Mammary epithelial cell (primary cell): ENCODE measurements around the gene MRM3.

ENCODE experiments used
- CTCF ChIP-seq, 2 donors: IDR thresholded peaks in 1 of 2; conservative IDR thresholded peaks in 1 of 2; 2 replicates each; pipeline ENCODE4 v1.5.1; 2011 to 2012; ENCODE audit warnings: inconsistent platforms in 2 of 2, low read length in 2 of 2, mild to moderate bottlenecking in 2 of 2, control low read depth in 1 of 2, low read depth in 1 of 2; ENCODE audit not compliant: insufficient read depth in 1 of 2; ENCODE audit errors: extremely low read depth in 1 of 2
- EZH2 ChIP-seq: IDR thresholded peaks from 2 replicates; pipeline ENCODE4 v1.6.1; 2012; ENCODE audit warnings: low read length, inconsistent platforms, borderline replicate concordance

GRCh38 chr17:796609-797008, 14.5 kb downstream of the MRM3 start:
- TF ChIP-seq EZH2: no peak
- TF ChIP-seq CTCF (conservative IDR thresholded peaks at IDR 0.05 in 1 of 2, IDR thresholded peaks at IDR 0.05 in 1 of 2; ENCODE audit: extremely low read depth in 1 of 2, insufficient read depth in 1 of 2, low read depth in 1 of 2, low read length in 2 of 2): no peak
